ENCODE measurements around the gene CITED4.

GRCh38 chr1:40880813-40881549 is 18.8 kb upstream of the CITED4 start:
- no peak for TF ChIP-seq CTCF (IDR thresholded peaks at IDR 0.05 in 2 of 3, conservative IDR thresholded peaks at IDR 0.05 in 1 of 3; ENCODE audit: borderline replicate concordance in 1 of 3, insufficient read depth in 1 of 3, low read depth in 2 of 3, low read length in 2 of 3)
- TF ChIP-seq POLR2A (IDR thresholded peaks at IDR 0.05; ENCODE audit: borderline replicate concordance, extremely low read depth, insufficient read depth, insufficient read length): no peak
- TF ChIP-seq, protein P1, sequence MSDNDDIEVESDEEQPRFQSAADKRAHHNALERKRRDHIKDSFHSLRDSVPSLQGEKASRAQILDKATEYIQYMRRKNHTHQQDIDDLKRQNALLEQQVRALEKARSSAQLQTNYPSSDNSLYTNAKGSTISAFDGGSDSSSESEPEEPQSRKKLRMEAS (IDR thresholded peaks at IDR 0.05): no peak
- no peak for TF ChIP-seq SP1 (IDR thresholded peaks at IDR 0.05; ENCODE audit: low read depth)
- TF ChIP-seq JUND (IDR thresholded peaks at IDR 0.05): no peak
- TF ChIP-seq SIN3A (IDR thresholded peaks at IDR 0.05; ENCODE audit: low read depth): no peak
- TF ChIP-seq TCF7L2 (IDR thresholded peaks at IDR 0.05; ENCODE audit: borderline replicate concordance, extremely low read depth, insufficient read depth, insufficient read length): no peak
- TF ChIP-seq SRF (IDR thresholded peaks at IDR 0.05; ENCODE audit: low read depth): no peak
- TF ChIP-seq, protein P2, sequence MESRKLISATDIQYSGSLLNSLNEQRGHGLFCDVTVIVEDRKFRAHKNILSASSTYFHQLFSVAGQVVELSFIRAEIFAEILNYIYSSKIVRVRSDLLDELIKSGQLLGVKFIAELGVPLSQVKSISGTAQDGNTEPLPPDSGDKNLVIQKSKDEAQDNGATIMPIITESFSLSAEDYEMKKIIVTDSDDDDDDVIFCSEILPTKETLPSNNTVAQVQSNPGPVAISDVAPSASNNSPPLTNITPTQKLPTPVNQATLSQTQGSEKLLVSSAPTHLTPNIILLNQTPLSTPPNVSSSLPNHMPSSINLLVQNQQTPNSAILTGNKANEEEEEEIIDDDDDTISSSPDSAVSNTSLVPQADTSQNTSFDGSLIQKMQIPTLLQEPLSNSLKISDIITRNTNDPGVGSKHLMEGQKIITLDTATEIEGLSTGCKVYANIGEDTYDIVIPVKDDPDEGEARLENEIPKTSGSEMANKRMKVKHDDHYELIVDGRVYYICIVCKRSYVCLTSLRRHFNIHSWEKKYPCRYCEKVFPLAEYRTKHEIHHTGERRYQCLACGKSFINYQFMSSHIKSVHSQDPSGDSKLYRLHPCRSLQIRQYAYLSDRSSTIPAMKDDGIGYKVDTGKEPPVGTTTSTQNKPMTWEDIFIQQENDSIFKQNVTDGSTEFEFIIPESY (IDR thresholded peaks at IDR 0.05; ENCODE audit: extremely low read depth, insufficient replicate concordance, low read length): no peak
- TF ChIP-seq CEBPB (IDR thresholded peaks at IDR 0.05; ENCODE audit: low read depth): no peak

Measured in HCT116 (cell line).